HG03442 (cell line): ENCODE data around the gene PLA2G2D.

Experiments used
- ATAC-seq: cut with Tn5 transposase; IDR thresholded peaks from one replicate; pipeline ENCODE4 v1.9.1; 2021; ENCODE audit warnings: mild to moderate bottlenecking, moderate library complexity; ENCODE audit not compliant: unreplicated experiment

PLA2G2D gene

DNA sequence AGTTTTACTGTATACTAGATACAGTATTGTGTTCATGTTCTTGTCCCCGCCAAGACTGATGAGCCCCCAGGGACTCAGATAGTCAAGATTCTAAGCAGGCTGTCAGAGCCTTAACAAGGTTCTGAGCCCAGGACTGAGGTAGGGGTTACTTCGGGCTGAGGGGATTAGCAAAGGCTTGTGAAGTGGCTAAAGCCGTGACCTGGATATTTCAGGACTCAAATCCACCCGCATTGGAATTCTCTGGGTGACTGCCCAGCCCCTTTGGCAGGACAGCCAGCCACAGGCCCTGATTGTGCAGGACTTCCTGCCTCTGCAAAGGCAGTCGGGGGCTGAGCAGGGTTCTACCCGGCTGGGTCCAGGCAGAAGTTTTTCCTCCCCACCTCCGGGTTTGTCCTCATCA lies 49.5 kb downstream of the PLA2G2D start, which contains the start of gene PLA2G5:
PLA2G5 (plus strand) TSS at position 321 of the 400 bp plus-strand sequence. CDS start 14,637 bp downstream, outside the sequence.
- ATAC-seq, result no peak

GRCh38 chr1:20068722-20069121 lies 50.6 kb downstream of the PLA2G2D start:
- no peak for ATAC-seq

GRCh38 chr1:20063861-20064292 lies 55.5 kb downstream of the PLA2G2D start:
- ATAC-seq, result no peak
